Stimulated activated naive CD8-positive, alpha-beta T cell treated with anti-CD3 and anti-CD28 coated beads, Interleukin-15, Interleukin-2, amounts not matched to agents 100 ng/mL and 50 ng/mL, for 24 hours (primary cell): Measurements from ENCODE around the gene HGS.
A peak's percentile ranks its signal among the peaks of the same experiment; 100 is the strongest.

Experiments
- H3K27ac Mint-ChIP-seq: one replicate; pipeline ENCODE4 v1.8.0; 2021; ENCODE audit warnings: mild to moderate bottlenecking, mixed read lengths
- H3K27me3 Mint-ChIP-seq: one replicate; pipeline ENCODE4 v1.8.0; 2021; ENCODE audit warnings: mixed read lengths
- H3K36me3 Mint-ChIP-seq: one replicate; pipeline ENCODE4 v1.8.0; 2021; ENCODE audit warnings: low read depth, mixed read lengths
- H3K4me1 Mint-ChIP-seq: one replicate; pipeline ENCODE4 v1.8.0; 2021; ENCODE audit warnings: low read depth, mixed read lengths
- H3K4me3 Mint-ChIP-seq: one replicate; pipeline ENCODE4 v1.8.0; 2021; ENCODE audit warnings: mild to moderate bottlenecking, mixed read lengths
- H3K9me3 Mint-ChIP-seq: one replicate; pipeline ENCODE4 v1.8.0; 2021; ENCODE audit warnings: mixed read lengths

HGS gene

GRCh38 chr17:81702934-81703746 lies 19.3 kb downstream of the HGS start, which contains the start of gene MRPL12:
MRPL12 (plus strand) TSS chr17:81703367; CDS start chr17:81703502, 135 bp downstream.
- Mint-ChIP-seq H3K4me3 (peak within 1 kb of the TSS; percentile 95), H3K27ac (peak within 1 kb of the TSS; percentile 92), H3K9me3 (no peaks in the 10 kb centered on the region), H3K27me3 (no peaks in the 10 kb centered on the region), H3K4me1 (peaks cover 39% of the 10 kb centered on the region), H3K36me3 (peaks cover 59% of the 10 kb centered on the region)

DNA sequence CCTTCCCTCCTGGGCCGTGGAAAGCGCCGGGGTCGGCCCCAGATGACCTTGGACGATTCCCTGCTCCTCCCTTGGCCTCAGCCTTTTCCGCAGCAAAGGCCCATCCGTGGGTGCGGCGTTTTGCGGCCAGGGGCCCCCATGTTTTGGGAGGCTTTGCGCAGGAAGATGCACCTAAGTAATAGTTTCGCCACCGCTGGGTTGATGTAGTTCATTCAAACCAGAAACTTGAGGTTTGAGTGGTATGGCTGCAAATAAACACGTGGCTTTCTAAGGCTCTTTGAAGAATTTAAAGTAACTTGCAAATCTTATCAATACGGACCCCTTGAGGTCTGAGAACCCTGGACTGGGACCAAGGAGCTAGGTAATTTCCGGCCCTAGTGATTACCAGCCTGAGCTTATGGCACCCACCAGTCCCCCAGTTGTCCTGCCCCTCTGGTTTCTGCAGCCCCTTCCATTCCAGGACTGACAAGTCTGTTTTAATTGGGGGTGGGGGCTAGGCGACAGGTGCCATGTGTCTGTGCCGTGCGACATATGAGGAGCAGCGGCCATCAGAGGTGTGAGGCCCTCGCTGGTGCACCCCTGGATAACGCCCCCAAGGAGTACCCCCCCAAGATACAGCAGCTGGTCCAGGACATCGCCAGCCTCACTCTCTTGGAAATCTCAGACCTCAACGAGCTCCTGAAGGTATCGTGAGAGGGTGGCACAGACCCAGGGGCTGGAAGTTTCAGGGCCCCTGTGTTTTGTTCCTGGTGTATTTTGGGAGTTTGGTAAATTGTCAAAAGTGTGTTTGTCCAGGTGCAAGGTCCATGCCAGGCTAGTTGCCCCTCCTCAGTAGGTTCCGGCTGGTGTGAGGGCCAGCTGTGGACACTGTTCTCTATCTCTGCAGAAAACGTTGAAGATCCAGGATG lies 20.2 kb downstream of the HGS start:
- no peaks in the 10 kb centered on the region for H3K27me3 Mint-ChIP-seq
- peak overlapping the region; percentile 86 for H3K4me3 Mint-ChIP-seq
- H3K27ac Mint-ChIP-seq, result peak overlapping the region; percentile 83
- peaks cover 54% of the 10 kb centered on the region for H3K36me3 Mint-ChIP-seq
- H3K9me3 Mint-ChIP-seq, result no peaks in the 10 kb centered on the region
- H3K4me1 Mint-ChIP-seq, result peaks cover 39% of the 10 kb centered on the region

GRCh38 chr17:81705518-81706231 lies 21.9 kb downstream of the HGS start:
- Mint-ChIP-seq H3K27ac (peak overlapping the region; percentile 49), H3K27me3 (no peaks in the 10 kb centered on the region), H3K4me1 (peaks cover 47% of the 10 kb centered on the region), H3K9me3 (no peaks in the 10 kb centered on the region), H3K4me3 (no peak overlapping the region), H3K36me3 (peaks cover 49% of the 10 kb centered on the region)

GRCh38 chr17:81706232-81706611 lies 22.4 kb downstream of the HGS start:
- no peak overlapping the region for H3K4me3 Mint-ChIP-seq
- no peaks in the 10 kb centered on the region for H3K9me3 Mint-ChIP-seq
- peak overlapping the region; percentile 26 for H3K27ac Mint-ChIP-seq
- no peaks in the 10 kb centered on the region for H3K27me3 Mint-ChIP-seq
- H3K4me1 Mint-ChIP-seq, result peaks cover 47% of the 10 kb centered on the region
- peaks cover 44% of the 10 kb centered on the region for H3K36me3 Mint-ChIP-seq

DNA sequence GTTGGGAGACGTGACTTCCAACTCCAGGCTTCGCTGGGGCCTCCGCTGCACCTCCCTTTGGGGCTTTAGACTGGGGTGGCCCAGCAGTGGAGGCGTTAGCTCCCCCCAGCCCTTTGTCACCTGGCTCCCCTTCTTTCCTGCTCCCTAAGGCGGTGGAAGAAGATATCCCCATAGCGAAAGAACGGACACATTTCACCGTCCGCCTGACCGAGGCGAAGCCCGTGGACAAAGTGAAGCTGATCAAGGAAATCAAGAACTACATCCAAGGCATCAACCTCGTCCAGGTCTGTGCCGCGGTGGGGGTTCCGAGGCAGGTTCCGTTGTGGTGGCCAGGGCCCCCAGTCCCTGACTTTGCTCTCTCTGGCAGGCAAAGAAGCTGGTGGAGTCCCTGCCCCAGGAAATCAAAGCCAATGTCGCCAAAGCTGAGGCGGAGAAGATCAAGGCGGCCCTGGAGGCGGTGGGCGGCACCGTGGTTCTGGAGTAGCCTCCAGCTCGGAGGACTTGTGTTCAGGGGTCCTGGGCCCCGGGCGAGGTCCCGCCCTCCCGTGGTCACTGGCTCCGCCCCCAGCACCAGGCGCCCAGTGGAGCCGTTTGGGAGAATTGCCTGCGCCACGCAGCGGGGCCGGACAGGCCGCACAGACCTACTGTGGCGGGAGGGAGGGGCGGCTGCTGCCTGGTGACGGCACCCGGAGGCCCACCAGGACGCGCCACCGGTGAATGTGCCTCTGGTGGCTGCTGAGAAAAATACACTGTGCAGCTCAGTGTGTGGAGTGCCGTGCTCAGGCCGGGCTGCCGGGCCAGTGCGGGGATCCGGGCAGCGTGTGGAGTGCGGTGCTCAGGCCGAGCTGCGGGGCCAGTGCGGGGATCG lies 23.2 kb downstream of the HGS start:
- H3K4me3 Mint-ChIP-seq, result no peak overlapping the region
- H3K9me3 Mint-ChIP-seq, result no peaks in the 10 kb centered on the region
- H3K27ac Mint-ChIP-seq, result no peak overlapping the region
- H3K36me3 Mint-ChIP-seq, result peaks cover 43% of the 10 kb centered on the region
- peaks cover 45% of the 10 kb centered on the region for H3K4me1 Mint-ChIP-seq
- no peaks in the 10 kb centered on the region for H3K27me3 Mint-ChIP-seq

- H3K27ac Mint-ChIP-seq, result no peak overlapping the region
- peaks cover 35% of the 10 kb centered on the region for H3K36me3 Mint-ChIP-seq
- H3K27me3 Mint-ChIP-seq, result no peaks in the 10 kb centered on the region
- no peak overlapping the region for H3K4me3 Mint-ChIP-seq
- peaks cover 47% of the 10 kb centered on the region for H3K4me1 Mint-ChIP-seq
- no peaks in the 10 kb centered on the region for H3K9me3 Mint-ChIP-seq
These were observed 24.2 kb downstream of the HGS start for GRCh38 chr17:81707725-81708646.

DNA sequence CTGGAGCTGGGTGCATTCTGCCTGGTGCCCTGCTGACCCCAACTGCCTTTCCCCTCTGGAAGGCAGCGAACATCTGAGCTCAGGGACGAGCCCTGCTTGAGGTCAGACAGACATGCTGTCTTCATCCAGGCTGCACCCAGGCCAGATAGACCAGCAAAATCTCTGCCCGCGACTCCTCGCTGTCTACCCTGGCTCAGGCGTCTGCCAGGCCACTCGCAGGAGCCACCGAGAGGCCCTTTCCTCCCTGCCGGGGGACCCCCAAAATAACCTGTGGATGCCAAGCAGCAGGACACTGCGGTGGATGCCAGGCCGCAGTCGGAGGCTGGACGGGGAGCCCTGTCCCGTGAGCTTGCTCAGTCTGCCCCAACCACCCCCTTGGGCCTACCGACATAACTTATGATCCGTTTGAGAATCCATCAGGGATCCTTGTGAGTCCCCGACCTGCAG lies 25.0 kb downstream of the HGS start:
- no peak overlapping the region for H3K4me3 Mint-ChIP-seq
- H3K36me3 Mint-ChIP-seq, result peaks cover 35% of the 10 kb centered on the region
- peaks cover 52% of the 10 kb centered on the region for H3K4me1 Mint-ChIP-seq
- no peaks in the 10 kb centered on the region for H3K9me3 Mint-ChIP-seq
- H3K27me3 Mint-ChIP-seq, result no peaks in the 10 kb centered on the region
- no peak overlapping the region for H3K27ac Mint-ChIP-seq

DNA sequence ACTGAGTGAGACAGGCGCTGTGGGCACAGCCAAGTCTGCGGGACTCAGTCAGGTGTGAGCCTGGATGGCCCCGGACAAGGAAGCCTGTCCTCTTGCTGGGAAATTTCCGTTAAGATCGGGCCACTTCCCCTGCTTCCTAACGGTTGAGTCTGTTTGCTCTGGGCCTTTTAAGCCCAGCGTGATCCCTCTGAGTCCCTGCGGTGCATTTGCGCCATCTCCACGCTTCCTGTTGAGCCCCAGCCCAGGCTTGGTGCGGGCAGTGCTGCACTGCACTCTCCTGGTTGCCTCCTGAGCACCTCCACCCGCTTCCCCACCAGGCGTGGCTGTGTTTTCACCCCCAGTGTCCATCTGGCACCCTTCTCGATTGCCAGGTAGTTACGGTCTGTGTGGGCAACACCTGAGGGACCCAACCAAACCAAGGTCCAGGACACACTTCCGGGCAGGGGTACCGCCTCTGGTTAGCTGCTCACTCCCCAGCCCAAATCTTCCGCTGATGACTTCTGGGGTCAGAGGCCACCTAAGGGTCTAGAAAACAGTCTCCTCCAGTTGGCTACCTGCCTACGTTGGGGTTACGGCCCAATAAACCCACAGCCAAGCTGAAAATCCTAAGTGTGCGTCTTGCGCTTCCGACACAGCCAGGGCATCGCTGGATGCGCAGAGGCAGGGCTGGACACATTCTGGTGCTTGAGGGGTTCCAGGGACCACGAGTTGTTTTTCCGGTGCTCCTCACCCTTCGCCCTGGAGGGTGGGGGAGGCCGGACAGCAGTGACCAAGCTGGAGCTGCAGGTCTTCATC lies 26.9 kb downstream of the HGS start:
- Mint-ChIP-seq H3K4me1 (peaks cover 37% of the 10 kb centered on the region), H3K27ac (peak overlapping the region; percentile 83), H3K27me3 (no peaks in the 10 kb centered on the region), H3K36me3 (peaks cover 22% of the 10 kb centered on the region), H3K4me3 (peak overlapping the region; percentile 79), H3K9me3 (no peaks in the 10 kb centered on the region)

- peak within 1 kb of the TSS; percentile 87 for H3K27ac Mint-ChIP-seq
- peaks cover 30% of the 10 kb centered on the region for H3K4me1 Mint-ChIP-seq
- peak within 1 kb of the TSS; percentile 94 for H3K4me3 Mint-ChIP-seq
- no peaks in the 10 kb centered on the region for H3K9me3 Mint-ChIP-seq
- peaks cover 10% of the 10 kb centered on the region for H3K36me3 Mint-ChIP-seq
- H3K27me3 Mint-ChIP-seq, result no peaks in the 10 kb centered on the region
These were observed 28.1 kb downstream of the HGS start, which contains the start of gene SLC25A10 for GRCh38 chr17:81711814-81712467. SLC25A10 (plus strand) TSS chr17:81712284; CDS start chr17:81712427, 143 bp downstream.

DNA sequence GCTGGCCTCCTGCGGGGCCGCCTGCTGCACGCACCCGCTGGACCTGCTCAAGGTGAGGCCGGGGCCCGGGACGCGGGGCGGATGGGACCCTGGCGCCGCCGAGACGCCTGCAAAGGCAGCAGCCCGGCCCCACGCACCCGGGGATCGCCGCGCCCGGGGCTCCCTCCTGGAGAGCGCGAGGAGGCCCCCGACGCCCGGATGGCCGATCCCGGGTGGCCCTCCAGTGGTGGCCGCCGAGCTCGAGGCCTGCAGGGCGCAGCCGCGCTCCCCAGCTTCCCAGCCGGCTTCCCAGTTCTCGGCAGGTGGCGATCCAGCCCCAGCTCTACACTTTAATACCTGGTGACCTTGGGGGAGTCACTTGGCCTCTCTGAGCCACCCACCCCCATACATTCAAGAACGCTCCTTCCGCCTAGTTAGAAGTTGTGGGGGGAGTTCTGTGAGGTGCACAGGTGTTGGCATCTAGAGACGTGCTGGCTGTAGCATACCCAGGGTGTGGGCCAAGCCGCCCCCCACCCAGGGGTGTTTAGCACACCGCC lies 28.7 kb downstream of the HGS start:
- Mint-ChIP-seq H3K4me3 (peak overlapping the region; percentile 94), H3K36me3 (peaks cover 5% of the 10 kb centered on the region), H3K4me1 (peaks cover 30% of the 10 kb centered on the region), H3K27ac (peak overlapping the region; percentile 87), H3K27me3 (no peaks in the 10 kb centered on the region), H3K9me3 (no peaks in the 10 kb centered on the region)

DNA sequence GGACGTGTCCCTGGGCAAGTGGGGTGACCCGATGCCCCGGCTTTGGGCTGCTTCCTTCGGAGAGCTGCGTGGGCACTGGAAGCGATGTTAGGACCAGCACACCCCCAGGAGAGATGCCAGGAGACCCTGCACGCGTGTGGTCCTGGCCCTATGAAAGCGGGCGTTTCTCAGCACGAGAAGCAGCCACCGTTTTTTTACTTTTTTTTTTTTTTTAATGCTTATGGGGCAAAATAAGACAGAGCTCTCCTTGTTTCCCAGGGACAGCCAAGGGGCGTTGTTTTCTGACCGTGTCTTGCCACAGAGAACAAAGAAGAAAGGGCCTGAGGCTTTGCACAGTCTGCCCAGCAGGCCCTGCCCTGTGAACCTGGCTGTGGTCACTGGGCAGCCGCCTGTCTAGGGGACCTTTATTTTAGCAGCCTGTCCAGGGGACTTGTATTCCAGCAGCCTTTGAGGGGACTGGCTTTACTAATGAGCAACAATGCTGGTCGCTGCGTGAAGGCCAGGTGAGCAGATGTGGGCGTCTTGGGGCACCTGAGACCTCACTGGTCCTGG lies 29.3 kb downstream of the HGS start:
- peaks cover 5% of the 10 kb centered on the region for H3K36me3 Mint-ChIP-seq
- no peaks in the 10 kb centered on the region for H3K27me3 Mint-ChIP-seq
- H3K27ac Mint-ChIP-seq, result peak overlapping the region; percentile 87
- H3K4me1 Mint-ChIP-seq, result peaks cover 30% of the 10 kb centered on the region
- H3K4me3 Mint-ChIP-seq, result peak overlapping the region; percentile 94
- H3K9me3 Mint-ChIP-seq, result no peaks in the 10 kb centered on the region
